T-cell (primary cell): ENCODE results near the gene FAM227B. TPM values are rescaled to one million over a fixed set of nuclear protein-coding genes. Genes with fewer than 3 reads are reported as not detected.
"Not testable (repeated sequence)": the region's sequence is repeated elsewhere in the genome, so short reads cannot be mapped to it uniquely, and the experiment has no call there.

Source experiments
- ATAC-seq, 4 experiments: fragments of 200-7000 bp in 3 of 4; fragments of 150-1000 bp in 1 of 4; cut with Tn5 transposase; replicated peaks in 1 of 4; 1 replicate in 3 of 4; 2 replicates in 1 of 4; pipeline ENCODE4 v1.10.0; 2021; ENCODE audit warnings: moderate library complexity in 3 of 4, mild to moderate bottlenecking in 2 of 4, moderate number of reproducible peaks in 1 of 4
- CTCF ChIA-PET, 2 donors: fragments of 300-600 bp; sonication (Branson Sonifier 250); formaldehyde crosslinking; loops; one replicate each; lab custom pipeline; 2022; ENCODE audit warnings: antibody characterized with exemption in 2 of 2; lab: Charles Lee
- POLR2A ChIA-PET, 2 donors: fragments of 300-600 bp; sonication (Branson Sonifier 250); formaldehyde crosslinking; loops; one replicate each; lab custom pipeline; 2022; ENCODE audit warnings: antibody characterized with exemption in 2 of 2; lab: Charles Lee
- DNase-seq, 35 experiments: peaks; one replicate each; pipeline versions ENCODE4 v3.0.0 to v3.0.0-alpha.2; 2013 to 2023
- H3K27ac ChIP-seq: one replicate; pipeline ENCODE4 v1.5.1; 2013; ENCODE audit warnings: low read length
- H3K27me3 ChIP-seq, 2 experiments: replicated peaks in 1 of 2; 1 replicate in 1 of 2; 2 replicates in 1 of 2; pipeline versions ENCODE4 v1.6.1 to v1.7.0; 2013; ENCODE audit warnings: low read length in 1 of 2, mixed read lengths in 1 of 2; ENCODE audit not compliant: control insufficient read depth in 2 of 2, insufficient read depth in 2 of 2; ENCODE audit errors: extremely low read depth in 1 of 2
- H3K36me3 ChIP-seq, 2 donors: 1 replicate in 1 of 2; 2 replicates in 1 of 2; pipeline versions ENCODE4 v1.6.1 to v1.7.0; 2013; ENCODE audit warnings: low read length in 1 of 2; ENCODE audit not compliant: control insufficient read depth in 2 of 2, insufficient read depth in 1 of 2; ENCODE audit errors: extremely low read depth in 1 of 2
- H3K4me1 ChIP-seq, 2 experiments: 1 replicate in 1 of 2; 2 replicates in 1 of 2; pipeline versions ENCODE4 v1.6.1 to v1.7.0; 2013; ENCODE audit warnings: low read length in 2 of 2, mixed read lengths in 1 of 2; ENCODE audit not compliant: insufficient read depth in 2 of 2, control insufficient read depth in 1 of 2; ENCODE audit errors: extremely low read depth in 1 of 2
- H3K4me3 ChIP-seq, 2 donors: 1 replicate in 1 of 2; 2 replicates in 1 of 2; pipeline versions ENCODE4 v1.5.1 to v1.7.0; 2013; ENCODE audit warnings: mild to moderate bottlenecking in 2 of 2, low read length in 1 of 2, moderate library complexity in 1 of 2; ENCODE audit not compliant: control insufficient read depth in 1 of 2; ENCODE audit errors: extremely low read depth in 1 of 2
- H3K9me3 ChIP-seq: 2 replicates; pipeline ENCODE4 v1.7.0; 2013
- H3K27ac Mint-ChIP-seq, 2 donors: one replicate each; pipeline ENCODE4 v1.8.0; 2020 to 2021; ENCODE audit warnings: mild to moderate bottlenecking in 2 of 2, mixed read lengths in 2 of 2
- H3K27me3 Mint-ChIP-seq, 2 donors: one replicate each; pipeline ENCODE4 v1.8.0; 2021 to 2022; ENCODE audit warnings: mixed read lengths in 2 of 2
- H3K36me3 Mint-ChIP-seq: one replicate; pipeline ENCODE4 v1.8.0; 2021; ENCODE audit warnings: mixed read lengths
- H3K4me1 Mint-ChIP-seq, 3 donors: one replicate each; pipeline ENCODE4 v1.8.0; 2020 to 2022; ENCODE audit warnings: mixed read lengths in 3 of 3, mild to moderate bottlenecking in 1 of 3
- H3K4me3 Mint-ChIP-seq, 3 donors: one replicate each; pipeline ENCODE4 v1.8.0; 2020 to 2022; ENCODE audit warnings: mild to moderate bottlenecking in 3 of 3, mixed read lengths in 3 of 3, moderate library complexity in 3 of 3
- H3K9me3 Mint-ChIP-seq, 3 donors: one replicate each; pipeline ENCODE4 v1.8.0; 2020 to 2022; ENCODE audit warnings: mixed read lengths in 3 of 3
- WGBS: methylation state at CpG from one replicate; pipeline ENCODE4 v1.1.5; 2013; ENCODE audit warnings: missing lambda C conversion rate; ENCODE audit not compliant: insufficient coverage; 5-methylcytosine and 5-hydroxymethylcytosine counted together
- total RNA-seq, 35 experiments: library from RNA in 6 of 35; stranded (reverse) in 6 of 35; fragments of 120-200 nt in 1 of 35; gene quantifications; one replicate each; pipeline versions ENCODE4 v1.2.1 to v1.2.4 and lab custom pipeline; 2013 to 2026

The FAM227B gene
- total RNA-seq, 5 donors from 2014 or later (not counting 1 experiment from before 2014, with no cell fraction given), result 4.7 to 11.2 (median 8.0) TPM

DNA sequence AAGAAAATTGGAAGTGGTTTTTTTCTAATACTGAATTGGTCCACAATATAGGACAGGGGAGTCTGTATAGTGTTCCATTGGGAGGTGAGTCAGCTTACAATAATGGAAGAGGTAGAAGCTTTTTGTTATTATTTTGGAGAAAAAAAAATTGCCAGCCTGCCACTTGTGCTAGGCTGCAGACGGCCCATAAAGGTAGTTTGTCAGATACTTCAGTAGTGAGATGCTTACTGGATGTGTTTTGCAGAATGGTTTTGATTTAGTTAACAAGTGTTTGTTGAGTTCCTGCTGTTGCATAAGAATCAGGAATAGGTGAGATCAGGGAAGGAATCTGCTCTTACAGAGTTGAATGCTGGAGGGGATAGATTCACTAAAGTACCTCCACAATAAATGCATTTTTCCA lies 1.3 kb upstream of the FAM227B start:
- H3K4me3 ChIP-seq, result peak overlapping the region; percentile 90 to 95
- ChIA-PET POLR2A (interaction anchor here in 1 of 2 donors (1.6 kb wide), 1 partner anchor 452 kb away, joined by 4 read pairs; the partner anchor contains the start of gene GALK2), CTCF (interaction anchor here in 1 of 2 donors (1.5 kb wide), 1 partner anchor 449 kb away, joined by 3 read pairs; no protein-coding TSS in a partner anchor)
- no peaks in the 10 kb centered on the region for H3K27me3 ChIP-seq
- 86% methylated on average over 1 of the region's 1 CpG for WGBS
- Mint-ChIP-seq H3K4me1 (peaks cover 45 to 48% (median 47%) of the 10 kb centered on the region in 3 donors), H3K27me3 (no peaks in the 10 kb centered on the region), H3K4me3 (peak overlapping the region; percentile 85 to 98 (median 91)), H3K27ac (no peak overlapping the region), H3K36me3 (peaks cover 23% of the 10 kb centered on the region), H3K9me3 (peaks cover 3 to 8% (median 5%) of the 10 kb centered on the region in 3 donors)
- H3K4me1 ChIP-seq, result peaks cover 9 to 14% of the 10 kb centered on the region in 2 experiments
- peaks cover 3 to 5% of the 10 kb centered on the region in 2 donors for H3K36me3 ChIP-seq
- ATAC-seq, result no peak
- peaks cover 8% of the 10 kb centered on the region for H3K9me3 ChIP-seq
- H3K27ac ChIP-seq, result no peak overlapping the region
- no peak for DNase-seq

DNA sequence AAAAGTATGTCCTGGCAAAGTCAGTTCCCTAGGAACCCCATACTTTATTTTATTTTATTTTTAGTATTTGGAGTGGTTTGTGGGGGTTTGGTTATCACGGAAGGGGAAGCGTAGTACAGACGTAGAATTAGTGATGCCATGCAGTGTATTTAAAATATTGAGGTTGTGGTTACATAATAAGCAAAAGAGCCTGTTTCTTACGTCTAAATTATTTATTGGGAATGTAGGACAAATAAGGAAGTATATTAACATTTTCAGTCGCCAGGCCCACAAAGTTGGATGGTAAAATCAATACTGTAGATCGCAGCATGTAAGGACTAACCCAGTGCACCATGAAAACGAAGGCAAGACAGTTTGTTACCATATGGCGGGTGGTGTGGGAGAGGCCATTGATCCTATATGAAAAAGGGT lies 788 bp upstream of the FAM227B start:
- Mint-ChIP-seq H3K9me3 (peaks cover 3 to 11% (median 5%) of the 10 kb centered on the region in 3 donors), H3K27ac (peak overlapping the region; percentile 96 to 98), H3K4me3 (peak overlapping the region; percentile 85 to 98 (median 91)), H3K27me3 (no peaks in the 10 kb centered on the region), H3K4me1 (peaks cover 45 to 48% (median 47%) of the 10 kb centered on the region in 3 donors), H3K36me3 (peaks cover 20% of the 10 kb centered on the region)
- DNase-seq (peak in 1 of 35 experiments; percentile 20), ATAC-seq (no peak)
- CTCF ChIA-PET, result interaction anchor here in 1 of 2 donors (0.6 to 1.5 kb wide), 2 partner anchors 449 to 760 kb away, joined by 3 to 4 read pairs; no protein-coding TSS in a partner anchor
- Histone ChIP-seq H3K27ac (peak overlapping the region; percentile 83), H3K4me3 (peak overlapping the region; percentile 90 to 95), H3K9me3 (peaks cover 8% of the 10 kb centered on the region), H3K4me1 (peaks cover 9 to 14% of the 10 kb centered on the region in 2 experiments), H3K36me3 (peaks cover 3 to 5% of the 10 kb centered on the region in 2 donors), H3K27me3 (no peaks in the 10 kb centered on the region)
- WGBS, result 41% methylated on average over 5 of the region's 8 CpGs
- POLR2A ChIA-PET, result interaction anchor here (0.6 to 1.6 kb wide), 7 partner anchors 11 to 829 kb away, joined by 3 to 7 read pairs (median 3); partner anchors contain the start of genes CEP152 (in 1 of the 2) and GALK2 (in 1 of the 2)

GRCh38 chr15:49620199-49620598 lies 419 bp downstream of the FAM227B start:
- peaks cover 23% of the 10 kb centered on the region for H3K36me3 Mint-ChIP-seq
- ChIA-PET CTCF (interaction anchor here in 1 of 2 donors (1.5 kb wide), 1 partner anchor 448 kb away, joined by 3 read pairs; no protein-coding TSS in a partner anchor), POLR2A (interaction anchor here (0.6 to 1.6 kb wide), 6 partner anchors 86 to 1160 kb away, joined by 3 to 4 read pairs (median 3); partner anchors contain the start of genes CEP152 (in 1 of the 2) and GALK2 (in 1 of the 2))

GRCh38 chr15:49619226-49619625 lies 1.4 kb downstream of the FAM227B start:
- H3K27me3 ChIP-seq, result no peaks in the 10 kb centered on the region
- no peak overlapping the region for H3K4me3 ChIP-seq
- peak overlapping the region in 1 of 2 donors; percentile 52 for H3K27ac Mint-ChIP-seq
- DNase-seq (no peak), ATAC-seq (no peak)
- no peak overlapping the region for H3K27ac ChIP-seq
- H3K27me3 Mint-ChIP-seq, result no peaks in the 10 kb centered on the region
- WGBS, result 100% methylated on average over 2 of the region's 3 CpGs
- peaks cover 29% of the 10 kb centered on the region for H3K36me3 Mint-ChIP-seq
- H3K36me3 ChIP-seq, result peaks cover 0 to 7% of the 10 kb centered on the region in 2 donors
- POLR2A ChIA-PET, result no interaction called here
- H3K9me3 ChIP-seq, result peaks cover under 1% of the 10 kb centered on the region
- CTCF ChIA-PET, result interaction anchor here (0.5 kb wide), 2 partner anchors 468 to 566 kb away, joined by 3 to 5 read pairs; no protein-coding TSS in a partner anchor
- peak overlapping the region in 1 of 3 donors; percentile 85 for H3K4me3 Mint-ChIP-seq
- H3K4me1 ChIP-seq, result peaks cover 9 to 14% of the 10 kb centered on the region in 2 experiments
- H3K9me3 Mint-ChIP-seq, result peaks cover 5 to 21% (median 8%) of the 10 kb centered on the region in 3 donors
- H3K4me1 Mint-ChIP-seq, result peaks cover 43 to 48% (median 45%) of the 10 kb centered on the region in 3 donors

More at GRCh38 chr15:49620199-49620598, 419 bp downstream of the FAM227B start:
- Histone ChIP-seq H3K27ac (peak overlapping the region; percentile 83), H3K4me3 (peak overlapping the region; percentile 90 to 95), H3K9me3 (peaks cover under 1% of the 10 kb centered on the region), H3K4me1 (peaks cover 9 to 14% of the 10 kb centered on the region in 2 experiments), H3K36me3 (peaks cover 0 to 2% of the 10 kb centered on the region in 2 donors), H3K27me3 (no peaks in the 10 kb centered on the region)
- WGBS, result no CpG with 5 or more reads among the region's 6 CpGs
- Mint-ChIP-seq H3K9me3 (peaks cover 0 to 16% (median 6%) of the 10 kb centered on the region in 3 donors), H3K27ac (peak overlapping the region; percentile 96 to 98), H3K4me1 (peaks cover 43 to 48% (median 45%) of the 10 kb centered on the region in 3 donors), H3K27me3 (no peaks in the 10 kb centered on the region), H3K4me3 (peak overlapping the region; percentile 85 to 98 (median 91))
- DNase-seq, result peak in 2 of 35 experiments; percentile 1 to 46
- ATAC-seq, result no peak

- H3K9me3 Mint-ChIP-seq, result peaks cover 5 to 24% (median 8%) of the 10 kb centered on the region in 3 donors
- DNase-seq, H3K9me3 ChIP-seq, H3K4me3 ChIP-seq, H3K4me1 ChIP-seq, H3K27me3 Mint-ChIP-seq, POLR2A ChIA-PET, H3K36me3 ChIP-seq, CTCF ChIA-PET, H3K27ac Mint-ChIP-seq, H3K4me1 Mint-ChIP-seq, H3K4me3 Mint-ChIP-seq, ATAC-seq, H3K27me3 ChIP-seq, H3K27ac ChIP-seq: not testable (repeated sequence)
- WGBS, result no CpG with 5 or more reads among the region's 3 CpGs
- H3K36me3 Mint-ChIP-seq, result peaks cover 62% of the 10 kb centered on the region
These were observed 8.4 kb downstream of the FAM227B start for GRCh38 chr15:49612240-49612639.

GRCh38 chr15:49610157-49610918 lies 10.3 kb downstream of the FAM227B start:
- ChIA-PET POLR2A (no interaction called here), CTCF (no interaction called here)
- WGBS, result no CpG with 5 or more reads among the region's 2 CpGs
- no peak overlapping the region for H3K4me3 Mint-ChIP-seq
- peaks cover 2% of the 10 kb centered on the region for H3K9me3 ChIP-seq
- H3K27me3 Mint-ChIP-seq, result no peaks in the 10 kb centered on the region
- H3K36me3 ChIP-seq, result peaks cover 7% of the 10 kb centered on the region in 2 donors
- no peak overlapping the region for H3K27ac ChIP-seq
- no peak overlapping the region for H3K27ac Mint-ChIP-seq
- H3K9me3 Mint-ChIP-seq, result peaks cover 5 to 12% (median 6%) of the 10 kb centered on the region in 3 donors
- no peak for DNase-seq
- H3K4me1 ChIP-seq, result no peaks in the 10 kb centered on the region
- ATAC-seq, result no peak
- H3K4me1 Mint-ChIP-seq, result no peaks in the 10 kb centered on the region
- H3K27me3 ChIP-seq, result peaks cover 0 to 1% of the 10 kb centered on the region in 2 experiments
- H3K36me3 Mint-ChIP-seq, result peaks cover 70% of the 10 kb centered on the region
- no peak overlapping the region for H3K4me3 ChIP-seq
